IMR-90 (cell line): ENCODE results near the gene PRMT1.

Experiments used
- BHLHE40 ChIP-seq: fragments of 150-350 bp; IDR thresholded peaks from 2 replicates; pipeline ENCODE4 v1.6.1; 2016; ENCODE audit warnings: mild to moderate bottlenecking, low read depth, low read length
- MAFK ChIP-seq: IDR thresholded peaks from 2 replicates; pipeline ENCODE4 v1.6.1; 2012; ENCODE audit warnings: low read depth, low read length, improper control_type of control experiment
- SMC3 ChIP-seq: fragments of 150-350 bp; IDR thresholded peaks from 2 replicates; pipeline ENCODE4 v1.6.1; 2016; ENCODE audit warnings: low read depth, mild to moderate bottlenecking, antibody characterized with exemption, low read length, moderate library complexity
- TF ChIP-seq, protein P1 (sequence below): fragments of 150-350 bp; IDR thresholded peaks from 2 replicates; pipeline ENCODE4 v1.6.1; 2017; ENCODE audit warnings: mild to moderate bottlenecking, antibody characterized with exemption, low read length, low read depth
- TF ChIP-seq, protein P2 (sequence below): conservative IDR thresholded peaks from 2 replicates; pipeline ENCODE4 v1.5.1; 2012; ENCODE audit warnings: mild to moderate bottlenecking, low read depth, low read length, improper control_type of control experiment

DNA sequence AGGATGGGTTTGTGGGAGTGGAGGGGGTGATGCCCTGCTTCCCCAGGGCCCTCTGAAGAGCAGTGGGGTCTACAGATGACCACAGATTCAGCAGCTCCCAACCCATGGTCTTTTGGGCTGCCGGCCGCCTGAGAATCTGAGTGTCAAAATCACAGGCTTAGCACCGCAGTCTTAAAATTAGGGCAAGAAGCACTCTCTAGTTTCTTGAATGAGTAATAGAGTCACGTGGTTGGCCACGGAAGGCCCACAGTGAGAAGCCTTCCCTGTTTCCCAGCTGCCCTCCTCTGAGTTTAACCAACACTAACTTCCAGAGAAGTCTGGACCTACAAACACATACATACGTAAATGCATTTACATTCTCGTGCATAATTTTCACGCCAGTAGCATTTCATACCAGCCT, 5.2 kb downstream of the PRMT1 start:
- TF ChIP-seq MAFK (no peak), BHLHE40 (no peak), SMC3 (no peak)
- TF ChIP-seq, protein P1, sequence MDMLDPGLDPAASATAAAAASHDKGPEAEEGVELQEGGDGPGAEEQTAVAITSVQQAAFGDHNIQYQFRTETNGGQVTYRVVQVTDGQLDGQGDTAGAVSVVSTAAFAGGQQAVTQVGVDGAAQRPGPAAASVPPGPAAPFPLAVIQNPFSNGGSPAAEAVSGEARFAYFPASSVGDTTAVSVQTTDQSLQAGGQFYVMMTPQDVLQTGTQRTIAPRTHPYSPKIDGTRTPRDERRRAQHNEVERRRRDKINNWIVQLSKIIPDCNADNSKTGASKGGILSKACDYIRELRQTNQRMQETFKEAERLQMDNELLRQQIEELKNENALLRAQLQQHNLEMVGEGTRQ: no peak
- TF ChIP-seq, protein P2, sequence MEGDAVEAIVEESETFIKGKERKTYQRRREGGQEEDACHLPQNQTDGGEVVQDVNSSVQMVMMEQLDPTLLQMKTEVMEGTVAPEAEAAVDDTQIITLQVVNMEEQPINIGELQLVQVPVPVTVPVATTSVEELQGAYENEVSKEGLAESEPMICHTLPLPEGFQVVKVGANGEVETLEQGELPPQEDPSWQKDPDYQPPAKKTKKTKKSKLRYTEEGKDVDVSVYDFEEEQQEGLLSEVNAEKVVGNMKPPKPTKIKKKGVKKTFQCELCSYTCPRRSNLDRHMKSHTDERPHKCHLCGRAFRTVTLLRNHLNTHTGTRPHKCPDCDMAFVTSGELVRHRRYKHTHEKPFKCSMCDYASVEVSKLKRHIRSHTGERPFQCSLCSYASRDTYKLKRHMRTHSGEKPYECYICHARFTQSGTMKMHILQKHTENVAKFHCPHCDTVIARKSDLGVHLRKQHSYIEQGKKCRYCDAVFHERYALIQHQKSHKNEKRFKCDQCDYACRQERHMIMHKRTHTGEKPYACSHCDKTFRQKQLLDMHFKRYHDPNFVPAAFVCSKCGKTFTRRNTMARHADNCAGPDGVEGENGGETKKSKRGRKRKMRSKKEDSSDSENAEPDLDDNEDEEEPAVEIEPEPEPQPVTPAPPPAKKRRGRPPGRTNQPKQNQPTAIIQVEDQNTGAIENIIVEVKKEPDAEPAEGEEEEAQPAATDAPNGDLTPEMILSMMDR: no peak
